Stimulated activated CD8-positive, alpha-beta memory T cell treated with anti-CD3 and anti-CD28 coated beads, Interleukin-4, amount 100 ng/mL, for 24 hours (primary cell): ENCODE results near the gene HOXB1.
"Not testable (repeated sequence)": the region's sequence is repeated elsewhere in the genome, so short reads cannot be mapped to it uniquely, and the experiment has no call there.

Experiments used
- DNase-seq: peaks from one replicate; pipeline ENCODE4 v3.0.0-alpha.2; 2020; ENCODE audit warnings: low read depth

The HOXB1 gene

DNA sequence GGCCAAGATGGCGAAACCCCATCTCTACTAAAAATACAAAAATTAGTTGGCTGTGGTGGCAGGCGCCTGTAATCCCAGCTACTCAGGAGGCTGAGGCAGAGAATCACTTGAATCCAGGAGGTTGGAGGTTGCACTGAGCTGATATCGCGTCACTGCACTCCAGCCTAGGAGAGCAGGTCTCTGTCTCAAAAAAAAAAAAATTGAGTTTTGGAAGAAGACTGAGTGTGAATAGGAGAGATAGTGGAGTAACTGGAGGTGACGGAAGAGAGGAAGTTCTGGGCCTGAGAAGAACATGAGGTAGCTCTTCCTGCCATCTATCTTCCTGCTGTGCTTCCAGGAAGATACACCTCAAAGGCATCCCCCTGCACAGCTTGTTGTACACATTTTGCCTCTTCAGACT, 11.4 kb downstream of the HOXB1 start:
- DNase-seq: no peak

DNA sequence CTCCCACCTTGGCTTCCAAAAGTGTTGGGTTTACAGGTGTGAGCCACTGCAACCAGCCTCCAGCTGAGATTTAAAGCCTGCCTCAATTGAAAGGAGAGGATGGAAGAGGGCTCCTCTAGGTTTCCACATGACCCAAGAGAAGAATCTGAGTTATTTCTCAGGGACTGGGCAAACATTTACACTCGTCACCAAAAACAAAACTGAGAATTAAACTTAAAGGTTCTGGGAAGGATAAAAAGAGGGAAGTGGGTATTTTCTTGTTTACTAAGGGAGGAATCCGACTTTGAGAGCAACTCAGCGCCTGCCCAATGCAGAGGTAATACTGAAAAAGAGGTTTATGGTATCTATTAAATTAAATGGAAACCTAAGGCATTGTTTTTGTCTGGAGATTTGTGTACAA, 13.3 kb downstream of the HOXB1 start:
- no peak for DNase-seq

DNA sequence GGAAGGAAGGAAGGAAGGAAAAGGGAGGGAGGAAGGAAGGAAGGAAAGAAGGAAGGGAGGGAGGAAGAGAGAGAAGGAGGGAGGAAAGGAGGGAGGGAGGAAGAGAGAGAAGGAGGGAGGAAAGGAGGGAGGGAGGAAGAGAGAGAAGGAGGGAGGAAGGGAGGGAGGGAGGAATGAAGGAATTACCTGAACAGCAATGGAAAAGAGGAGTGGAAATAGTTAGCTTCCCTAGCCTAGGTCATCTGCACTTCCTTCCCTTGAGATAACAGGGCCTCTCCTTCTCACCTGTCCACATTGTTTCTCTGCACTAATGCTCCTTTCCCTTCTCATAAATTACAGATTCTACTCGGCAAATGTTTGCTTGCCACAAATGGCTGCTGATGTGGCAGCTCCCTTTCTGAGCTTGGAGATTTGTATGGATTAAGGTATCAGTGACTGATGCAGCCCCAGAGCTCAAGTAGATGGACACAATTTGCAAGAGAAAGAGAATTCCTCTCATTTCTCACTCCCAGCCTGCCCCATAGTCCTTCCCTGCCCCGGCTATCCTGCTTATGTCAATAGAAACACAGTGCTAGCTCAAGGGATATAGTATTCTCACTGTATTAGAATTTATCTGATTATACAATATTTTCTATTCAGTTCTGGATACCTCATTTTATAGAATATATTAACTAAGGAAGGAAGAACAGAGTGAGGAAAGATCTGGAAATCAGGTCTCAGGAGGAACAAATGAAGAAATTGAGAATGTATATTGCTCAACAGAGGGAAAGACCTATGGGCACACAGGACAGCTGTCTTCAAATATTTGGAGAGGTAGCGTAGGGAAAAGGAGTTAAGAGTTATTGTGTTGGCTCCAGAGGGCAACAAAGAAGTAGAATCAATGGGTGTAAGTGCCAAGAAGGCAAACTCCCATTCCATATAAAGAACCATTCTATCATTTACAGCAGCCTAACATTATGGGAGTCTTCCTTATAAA, 14.6 kb downstream of the HOXB1 start:
- DNase-seq: no peak

DNA sequence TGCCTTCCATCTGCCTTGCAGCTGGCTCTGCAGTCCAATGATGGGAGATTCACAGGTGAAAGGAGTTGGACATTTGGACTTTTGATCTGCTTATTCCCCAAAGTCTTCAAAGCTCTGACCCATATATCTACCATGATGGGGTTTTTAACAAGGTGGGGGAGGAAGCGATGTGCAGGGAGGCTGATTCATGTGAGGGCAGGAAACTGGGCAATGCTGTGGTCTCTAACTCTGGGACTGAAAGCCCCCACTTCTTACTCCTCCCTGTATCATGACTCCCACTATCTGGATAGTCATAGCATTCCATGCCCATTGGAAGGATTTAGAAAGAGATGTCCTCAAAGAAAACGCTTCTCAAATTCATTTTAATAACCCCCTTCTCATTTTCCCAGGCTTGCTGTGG, 16.3 kb downstream of the HOXB1 start:
- no peak for DNase-seq

DNA sequence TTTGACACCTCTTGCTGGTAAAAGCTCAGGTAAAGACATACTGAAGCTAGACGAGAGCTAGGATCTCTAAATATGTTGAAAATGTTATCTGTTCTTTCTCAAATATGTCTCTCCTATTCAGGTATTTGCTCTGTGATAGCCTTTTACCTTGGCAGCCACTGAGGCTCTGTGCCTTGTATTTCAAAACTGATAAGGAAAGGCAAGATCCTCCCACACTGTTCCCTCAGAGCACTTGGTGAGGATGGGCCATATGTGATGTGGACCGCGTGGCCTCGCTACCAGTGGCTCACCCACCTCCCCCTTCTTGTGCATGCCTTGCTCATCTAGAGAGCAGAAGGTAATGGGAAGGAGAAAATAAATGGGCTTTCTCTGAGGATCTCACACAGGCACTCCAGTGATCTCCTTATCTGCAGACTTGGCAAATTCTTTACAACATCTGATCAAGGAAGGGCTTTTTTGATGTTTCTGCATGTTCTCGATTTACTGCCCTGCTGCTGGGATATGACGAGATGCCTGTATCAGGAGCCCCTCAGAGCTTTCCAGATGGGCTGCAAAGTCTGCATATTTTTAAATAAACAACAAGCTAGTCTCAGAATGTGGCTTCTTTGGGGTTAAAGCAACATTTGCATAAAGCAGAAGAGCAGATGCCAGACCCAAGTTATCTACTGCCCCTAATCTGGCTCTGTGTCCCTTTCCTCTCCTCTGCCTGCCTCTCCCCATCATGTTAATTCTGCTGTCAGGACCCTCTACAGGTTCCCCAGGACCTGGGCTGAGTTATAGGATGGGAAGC, 16.9 kb downstream of the HOXB1 start:
- DNase-seq: no peak

DNA sequence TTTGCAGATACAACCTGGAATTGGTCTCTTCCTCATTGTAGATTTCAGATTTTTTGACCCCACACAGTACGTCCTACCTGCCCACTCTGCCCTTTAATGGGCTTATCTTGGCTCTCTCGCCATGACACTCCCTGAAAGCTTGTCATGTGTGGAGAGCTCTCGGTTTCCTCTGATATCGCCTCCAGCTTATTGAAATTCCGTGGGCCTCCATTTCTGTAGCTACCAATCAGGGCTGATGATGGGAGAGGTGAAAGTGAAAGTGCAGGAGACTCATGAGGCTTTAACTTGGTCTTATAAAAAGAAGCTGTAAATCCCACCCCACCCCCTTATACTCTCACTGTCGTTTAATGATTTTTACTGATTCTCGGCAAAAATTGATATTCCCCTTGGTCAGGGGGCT, 17.7 kb downstream of the HOXB1 start:
- DNase-seq: no peak

DNA sequence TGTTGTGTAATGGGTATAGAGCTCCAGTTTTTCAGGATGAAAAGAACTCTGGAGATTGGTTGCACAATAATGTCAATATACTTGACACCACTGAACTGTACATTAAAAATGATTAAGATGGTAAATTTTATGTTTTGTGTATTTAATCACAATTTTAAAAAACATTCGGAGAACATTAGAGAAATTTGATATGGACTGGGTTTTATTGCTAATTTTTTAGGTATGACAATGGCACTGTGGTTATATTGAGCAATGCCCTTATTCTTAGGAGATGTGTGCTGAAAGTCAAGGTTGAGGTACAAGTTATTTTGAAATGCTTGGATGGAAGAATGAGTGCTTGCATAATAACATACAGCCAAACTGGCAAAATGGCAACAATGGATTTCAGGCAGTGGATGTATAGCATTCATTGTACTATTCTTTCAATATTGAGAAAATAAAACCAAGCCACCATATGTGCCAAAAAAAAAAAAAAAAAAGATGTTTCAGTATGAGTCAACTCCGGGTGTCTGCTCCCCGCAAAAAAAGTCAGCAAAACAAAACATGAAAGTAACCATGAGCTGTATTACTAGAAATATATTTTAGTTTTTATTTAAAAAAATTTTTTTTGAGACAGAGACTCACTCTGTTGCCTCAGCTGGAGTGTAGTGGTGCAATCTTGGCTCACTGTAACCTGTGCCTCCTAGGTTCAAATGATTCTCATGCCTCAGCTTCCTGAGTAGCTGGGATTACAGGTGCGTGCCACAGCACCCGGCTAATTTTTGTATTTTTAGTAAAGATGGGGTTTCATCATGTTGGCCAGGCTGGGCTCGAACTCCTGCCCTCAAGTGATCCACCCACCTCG, 19.8 kb downstream of the HOXB1 start:
- DNase-seq: no peak

DNA sequence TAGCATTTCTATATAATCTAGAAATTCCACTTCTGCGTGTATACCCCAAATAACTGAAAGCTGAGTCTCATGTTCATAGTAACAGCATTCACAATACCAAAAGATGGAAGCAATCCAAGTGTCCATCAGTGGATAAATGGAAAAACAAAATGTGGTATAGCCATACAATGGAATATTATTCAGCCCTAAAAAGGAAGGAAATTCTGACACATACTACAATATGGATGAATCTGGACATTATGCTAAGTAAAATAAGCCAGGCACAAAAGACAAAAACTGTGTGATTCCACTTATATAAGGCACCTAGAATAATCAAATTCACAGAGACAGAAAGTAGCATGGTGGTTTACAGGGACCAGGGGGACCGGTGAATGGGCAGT, 20.4 kb downstream of the HOXB1 start:
- DNase-seq: no peak

DNA sequence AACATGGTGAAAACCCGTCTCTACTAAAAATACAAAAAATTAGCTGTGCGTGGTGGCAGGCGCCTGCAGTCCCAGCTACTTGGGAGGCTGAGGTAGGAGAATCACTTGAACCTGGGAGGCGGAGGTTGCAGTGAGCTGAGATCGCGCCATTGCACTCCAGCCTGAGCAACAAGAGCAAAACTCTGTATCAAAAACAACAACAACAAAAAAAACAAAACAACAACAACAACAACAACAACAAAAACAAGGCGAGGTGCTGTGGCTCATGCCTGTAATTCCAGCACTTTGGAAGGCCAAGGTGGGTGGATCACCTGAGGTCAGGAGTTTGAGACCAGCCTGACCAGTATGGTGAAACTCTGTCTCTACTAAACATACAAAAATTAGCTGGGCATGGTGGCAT, 21.1 kb downstream of the HOXB1 start:
- not testable (repeated sequence) for DNase-seq

DNA sequence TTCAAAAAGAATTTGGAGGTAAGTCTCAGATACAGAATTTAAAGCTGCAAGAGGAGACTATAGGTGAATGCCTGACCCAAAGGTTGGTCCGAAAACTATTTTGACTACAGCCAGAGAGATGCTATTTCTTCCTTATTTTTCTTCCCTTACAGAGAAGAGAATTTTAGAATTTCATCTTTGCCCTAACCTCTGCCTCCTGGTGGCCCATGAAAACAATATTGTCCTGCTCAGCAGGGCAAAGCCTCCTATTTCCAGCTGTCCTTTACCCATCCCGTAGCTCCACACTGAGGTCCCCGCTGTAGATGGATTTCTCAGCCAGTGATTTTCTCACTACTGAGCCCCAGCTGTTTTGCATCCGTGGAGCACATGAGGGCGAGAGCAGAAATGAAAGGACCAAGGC, 24.6 kb downstream of the HOXB1 start:
- DNase-seq: no peak

DNA sequence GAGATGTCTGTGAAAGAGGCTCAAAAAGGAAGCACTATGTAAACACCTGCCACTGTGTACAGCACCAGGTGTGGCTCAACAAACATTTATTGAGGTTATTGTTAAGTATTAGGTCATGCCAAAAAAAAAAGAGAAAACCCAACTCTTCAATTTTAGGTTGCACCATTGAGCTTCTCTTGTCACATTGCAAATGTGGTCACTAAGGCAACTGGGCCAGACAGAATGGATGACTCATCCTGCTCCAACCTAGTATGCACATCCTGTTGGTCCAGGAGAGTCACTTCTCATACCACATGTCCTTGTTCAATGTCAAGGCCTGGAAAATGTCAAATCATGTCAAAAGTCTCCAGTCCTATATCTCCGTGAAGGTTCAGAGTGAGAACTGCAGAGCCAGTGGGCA, 25.0 kb downstream of the HOXB1 start:
- no peak for DNase-seq

DNA sequence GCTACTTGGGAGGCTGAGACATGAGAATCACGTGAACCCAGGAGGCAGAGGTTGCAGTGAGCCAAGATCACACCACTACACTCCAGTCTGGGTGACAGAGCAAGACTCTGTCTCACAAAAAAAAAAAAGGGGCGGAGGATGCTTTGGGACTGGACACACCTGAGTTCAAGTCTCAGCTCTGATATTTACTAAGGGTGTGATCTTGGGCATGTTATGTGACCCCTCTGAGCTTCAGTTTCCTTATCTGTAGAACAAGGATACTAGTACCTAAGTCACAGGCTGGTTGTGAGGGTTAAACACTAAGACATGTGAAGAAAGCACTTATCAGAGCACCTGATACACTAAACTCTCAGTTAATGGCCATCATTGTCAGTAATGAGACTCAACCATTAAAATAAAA, 25.9 kb downstream of the HOXB1 start:
- DNase-seq: no peak

DNA sequence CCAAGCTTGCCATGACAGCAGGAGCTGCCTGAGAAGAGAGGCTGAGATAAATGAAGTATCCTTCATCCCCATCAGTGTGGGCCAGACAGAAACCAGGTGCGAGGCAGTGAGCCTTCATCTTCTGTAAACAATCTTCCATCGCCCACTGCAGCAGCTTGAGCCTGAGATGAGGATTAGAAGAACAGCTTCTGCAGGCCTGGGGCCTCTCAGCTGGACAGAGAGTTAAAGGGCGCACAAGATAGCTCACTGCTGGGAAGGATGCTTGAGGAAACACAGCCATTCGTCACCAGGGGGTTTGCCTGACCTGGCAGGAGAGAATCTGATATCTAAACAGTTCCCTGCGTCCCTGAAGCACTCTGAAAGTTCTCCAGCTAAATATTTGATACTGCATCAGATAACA, 27.1 kb downstream of the HOXB1 start:
- no peak for DNase-seq

DNA sequence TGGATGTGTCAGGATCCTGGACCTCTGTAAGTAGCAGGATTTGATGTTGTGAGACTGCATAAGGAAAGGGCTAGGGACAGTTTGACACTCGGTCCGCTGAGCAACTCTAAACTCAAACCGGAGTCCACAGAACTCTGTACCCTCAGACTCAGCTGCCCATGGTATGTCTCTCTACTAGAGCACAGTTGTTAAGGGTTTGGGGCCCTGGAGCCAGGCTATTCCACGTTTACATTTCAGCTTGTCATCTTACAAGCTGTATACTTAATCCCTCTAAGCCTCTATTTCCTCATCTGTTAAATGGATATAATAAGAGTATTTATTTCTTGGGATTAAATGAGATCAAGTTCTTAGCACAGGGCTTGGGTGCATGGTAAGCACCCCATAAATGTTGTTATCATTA, 27.9 kb downstream of the HOXB1 start:
- no peak for DNase-seq

DNA sequence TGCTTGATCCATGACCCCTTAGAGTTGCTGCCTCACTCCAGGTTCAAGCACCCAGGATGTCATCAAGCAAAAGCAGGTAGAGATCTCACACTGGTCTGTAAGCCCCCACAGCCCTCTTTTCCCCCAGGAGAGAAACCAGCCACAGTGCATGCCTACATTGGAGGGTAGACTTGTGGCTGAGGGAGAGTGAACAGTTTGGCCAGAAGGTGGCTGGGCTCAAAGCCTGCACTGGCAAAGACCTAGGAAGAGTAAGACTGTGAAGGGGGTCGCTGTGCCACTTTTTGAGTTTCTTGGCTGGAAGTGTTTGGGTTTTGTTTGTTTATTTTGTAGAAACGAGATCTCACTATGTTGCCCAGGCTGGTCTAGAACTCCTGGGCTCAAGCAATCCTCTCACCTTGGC, 28.5 kb downstream of the HOXB1 start:
- DNase-seq: no peak

DNA sequence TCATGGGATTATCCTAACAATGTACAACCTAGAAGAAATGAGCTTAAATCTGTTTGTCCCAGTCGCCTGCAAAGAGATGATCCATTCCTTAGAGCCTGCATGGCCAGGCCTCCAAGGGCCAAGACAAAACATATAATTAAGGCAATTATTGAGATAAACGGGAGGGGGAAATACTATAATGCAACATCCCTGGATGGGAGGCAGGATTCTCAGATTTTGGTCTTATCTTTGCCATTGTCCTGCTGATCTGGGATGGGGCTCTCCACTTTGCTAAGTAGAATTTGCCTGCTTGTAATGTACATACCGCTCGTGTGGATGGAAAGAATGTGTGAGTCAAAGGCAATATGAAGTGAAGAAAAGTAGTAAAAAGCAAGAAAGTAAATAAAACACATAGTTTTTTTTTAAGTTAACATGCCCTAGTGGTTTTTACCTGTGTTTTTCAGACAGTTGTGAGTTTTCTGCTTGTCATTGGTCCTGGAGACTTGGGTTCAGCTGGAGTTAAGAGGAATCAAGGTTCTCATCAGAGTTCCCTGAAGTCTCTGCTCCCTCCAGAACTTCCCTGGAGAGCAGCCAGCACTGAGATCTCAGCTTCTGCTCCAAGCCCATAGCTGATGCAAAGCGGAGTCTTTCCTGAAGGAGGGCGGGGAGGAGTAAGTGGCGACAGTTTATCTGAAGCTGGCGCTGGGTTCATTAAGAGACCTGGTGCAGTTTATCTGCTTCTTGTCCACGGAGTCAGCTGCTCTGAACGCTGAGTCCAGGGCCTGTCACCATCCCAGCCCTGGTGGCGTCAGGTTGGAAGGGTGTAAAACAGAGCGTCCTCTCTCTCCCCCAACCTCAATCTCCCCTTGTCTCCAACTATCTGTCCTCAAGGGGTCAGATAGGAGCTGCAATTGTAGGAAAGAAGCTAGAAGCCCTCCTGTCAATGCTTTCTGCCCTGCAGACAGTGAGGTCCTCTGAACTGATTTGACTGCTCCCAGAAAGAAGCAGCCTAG, 30.1 kb downstream of the HOXB1 start:
- no peak for DNase-seq

DNA sequence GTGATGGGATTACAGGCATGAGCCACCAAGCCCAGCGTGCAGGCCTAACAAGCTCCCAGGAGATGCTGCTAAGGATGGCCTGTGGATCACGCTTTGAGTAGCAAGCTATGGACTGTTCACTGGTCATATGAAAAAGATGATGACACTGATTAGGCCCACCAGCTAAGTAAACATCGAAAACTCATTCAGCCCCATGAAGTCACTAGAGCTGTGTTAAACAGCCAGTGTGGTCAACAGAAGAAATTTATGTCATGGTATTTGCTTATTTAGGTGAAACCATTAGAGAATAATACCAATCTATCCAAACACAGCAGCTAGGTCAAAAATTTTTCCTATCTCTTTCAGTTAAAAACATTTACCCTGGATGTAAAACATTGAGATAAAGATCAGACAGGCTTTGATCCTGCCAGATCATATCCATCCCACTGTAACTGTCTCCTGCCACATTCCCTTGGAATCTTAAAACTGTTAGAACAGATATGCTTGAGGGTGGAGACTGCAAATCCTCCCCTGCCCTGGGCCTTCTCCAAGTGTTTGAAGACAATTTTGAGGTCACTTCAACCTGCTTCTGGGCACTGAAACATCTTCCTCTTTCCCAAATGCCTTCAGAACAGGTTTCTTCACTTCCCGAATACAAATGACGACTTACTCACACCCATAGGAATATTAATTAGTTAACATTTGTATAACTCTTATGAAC, 30.9 kb downstream of the HOXB1 start:
- DNase-seq: no peak

DNA sequence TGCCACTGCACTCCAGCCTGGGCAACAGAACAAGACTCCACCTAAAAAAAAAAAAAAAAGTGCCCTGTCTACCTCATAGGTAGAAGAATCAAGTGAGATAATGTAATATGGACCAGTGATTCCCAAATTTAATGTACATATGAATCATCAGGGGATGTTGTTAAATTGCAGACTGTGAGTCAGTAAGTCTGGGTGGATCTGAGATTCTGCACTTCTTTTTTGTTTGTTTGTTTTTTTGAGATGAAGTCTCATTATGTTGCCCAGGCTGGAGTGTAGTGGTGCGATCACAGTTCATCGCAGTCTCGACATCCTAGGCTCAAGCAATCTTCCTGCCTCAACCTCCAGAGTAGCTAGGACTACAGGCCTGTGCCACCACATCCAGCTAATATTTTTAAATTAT, 31.6 kb downstream of the HOXB1 start:
- no peak for DNase-seq

DNA sequence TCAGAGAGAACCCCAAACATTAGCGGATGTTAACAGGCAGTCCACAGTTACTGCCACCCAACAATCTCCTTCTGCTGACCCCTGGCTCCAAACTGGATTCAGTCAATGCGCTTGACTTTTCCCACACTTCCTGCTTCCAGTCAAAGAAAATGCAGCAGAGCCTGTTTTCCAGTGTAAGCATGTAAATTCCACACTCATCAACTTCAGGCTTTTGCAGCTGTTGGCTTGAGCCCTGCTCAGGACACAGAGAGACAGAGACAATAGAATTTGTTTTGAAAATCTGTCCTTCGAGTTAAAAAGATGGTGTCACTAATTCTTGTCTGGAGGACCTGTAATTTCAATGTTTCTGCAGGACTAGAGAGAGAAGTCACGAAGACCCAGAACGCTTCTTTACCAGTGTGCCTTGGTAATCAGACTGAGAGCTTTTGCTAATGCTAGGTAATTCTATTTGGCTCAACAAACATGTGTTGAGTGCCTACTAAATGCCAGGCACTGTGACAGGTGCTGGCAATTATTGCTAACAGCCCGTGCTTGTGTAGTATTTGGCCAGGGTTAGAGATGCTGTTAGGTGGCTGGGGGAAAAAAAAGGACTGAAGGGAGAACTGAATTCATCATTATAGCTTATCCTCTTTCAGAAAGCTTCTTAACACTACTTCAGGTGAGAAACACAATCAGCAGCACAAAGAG, 32.5 kb downstream of the HOXB1 start:
- no peak for DNase-seq

DNA sequence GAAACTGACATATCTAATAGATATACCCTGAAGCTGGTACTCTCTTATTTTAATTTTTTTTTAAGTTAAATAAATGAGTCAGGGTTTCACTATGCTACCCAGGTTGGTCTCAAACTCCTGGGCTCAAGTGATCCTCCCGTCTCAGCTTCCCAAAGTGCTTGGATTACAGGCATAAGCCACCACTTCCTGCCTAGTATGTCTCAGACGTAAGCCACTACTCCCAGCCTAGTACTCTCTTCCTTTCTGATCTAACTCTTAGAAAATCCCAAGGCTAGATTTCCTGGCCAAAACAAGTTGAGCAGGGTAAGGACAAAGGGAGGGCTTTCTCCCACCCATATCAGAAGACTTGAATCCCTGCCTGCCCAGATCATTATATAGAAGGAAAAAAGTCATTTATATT, 33.7 kb downstream of the HOXB1 start:
- DNase-seq: no peak
